DOHH2 (cell line): ENCODE data around the gene IFNL2.
"Not testable (repeated sequence)": the region's sequence is repeated elsewhere in the genome, so short reads cannot be mapped to it uniquely, and the experiment has no call there.

Source experiments
- H3F3A ChIP-seq: fragments of 200-600 bp; sonication (generic), shearing (Covaris generic); 2 replicates; pipeline ENCODE4 v1.6.0; 2016; ENCODE audit warnings: antibody characterized with exemption, mild to moderate bottlenecking; ENCODE audit not compliant: control insufficient read depth, insufficient read depth
- H3K27ac ChIP-seq: fragments of 200-600 bp; sonication (generic); 2 replicates; pipeline ENCODE4 v1.5.1; 2014; ENCODE audit warnings: low read depth, mild to moderate bottlenecking, low read length, moderate library complexity
- H3K27me3 ChIP-seq: fragments of 200-600 bp; sonication (generic); 2 replicates; pipeline ENCODE4 v1.6.1; 2014; ENCODE audit warnings: mild to moderate bottlenecking, low read length, mixed read lengths; ENCODE audit not compliant: control insufficient read depth
- H3K36me3 ChIP-seq: fragments of 200-600 bp; sonication (generic); 2 replicates; pipeline ENCODE4 v1.6.1; 2014; ENCODE audit warnings: mild to moderate bottlenecking, low read length, moderate library complexity, mixed read lengths; ENCODE audit not compliant: control insufficient read depth
- H3K4me1 ChIP-seq: fragments of 200-600 bp; sonication (generic); 2 replicates; pipeline ENCODE4 v1.6.1; 2014; ENCODE audit warnings: mild to moderate bottlenecking, low read length, mixed read lengths; ENCODE audit not compliant: control insufficient read depth
- H3K4me2 ChIP-seq: fragments of 200-600 bp; sonication (generic); 2 replicates; pipeline ENCODE4 v1.6.0; 2014; ENCODE audit warnings: mild to moderate bottlenecking, low read length, moderate library complexity
- H3K4me3 ChIP-seq: fragments of 200-600 bp; sonication (generic); 2 replicates; pipeline ENCODE4 v1.5.1; 2014; ENCODE audit warnings: mild to moderate bottlenecking, low read length, mixed read lengths
- H3K79me2 ChIP-seq: fragments of 200-600 bp; sonication (generic); 2 replicates; pipeline ENCODE4 v1.6.1; 2014; ENCODE audit warnings: mild to moderate bottlenecking, low read length, mixed read lengths; ENCODE audit not compliant: control insufficient read depth
- H3K9me2 ChIP-seq: fragments of 200-600 bp; sonication (generic); replicated peaks from 2 replicates; pipeline ENCODE4 v1.6.1; 2014; ENCODE audit warnings: mild to moderate bottlenecking, low read length, mixed read lengths; ENCODE audit not compliant: control insufficient read depth
- H3K9me3 ChIP-seq: fragments of 200-600 bp; sonication (generic); 2 replicates; pipeline ENCODE4 v1.6.1; 2014; ENCODE audit warnings: antibody characterized with exemption, low read length, mixed read lengths; ENCODE audit not compliant: control insufficient read depth, insufficient read depth
- H4K20me1 ChIP-seq: fragments of 200-600 bp; sonication (generic); 2 replicates; pipeline ENCODE4 v1.6.0; 2014; ENCODE audit warnings: low read depth, mild to moderate bottlenecking, antibody characterized with exemption, low read length, moderate library complexity; ENCODE audit not compliant: control insufficient read depth, insufficient read depth
- EZH2phosphoT487 ChIP-seq: fragments of 200-600 bp; sonication (generic); IDR thresholded peaks from 2 replicates; pipeline ENCODE4 v1.6.1; 2017; ENCODE audit warnings: borderline replicate concordance, mild to moderate bottlenecking, antibody characterized with exemption, low read length, moderate library complexity, mixed read lengths
- TF ChIP-seq, protein P1 (sequence below): fragments of 200-600 bp; sonication (generic); IDR thresholded peaks from one replicate; pipeline ENCODE4 v1.5.1; 2014; ENCODE audit warnings: antibody characterized with exemption, mild to moderate bottlenecking, low read depth, low read length; ENCODE audit not compliant: poor library complexity, severe bottlenecking

Gene IFNL2

DNA sequence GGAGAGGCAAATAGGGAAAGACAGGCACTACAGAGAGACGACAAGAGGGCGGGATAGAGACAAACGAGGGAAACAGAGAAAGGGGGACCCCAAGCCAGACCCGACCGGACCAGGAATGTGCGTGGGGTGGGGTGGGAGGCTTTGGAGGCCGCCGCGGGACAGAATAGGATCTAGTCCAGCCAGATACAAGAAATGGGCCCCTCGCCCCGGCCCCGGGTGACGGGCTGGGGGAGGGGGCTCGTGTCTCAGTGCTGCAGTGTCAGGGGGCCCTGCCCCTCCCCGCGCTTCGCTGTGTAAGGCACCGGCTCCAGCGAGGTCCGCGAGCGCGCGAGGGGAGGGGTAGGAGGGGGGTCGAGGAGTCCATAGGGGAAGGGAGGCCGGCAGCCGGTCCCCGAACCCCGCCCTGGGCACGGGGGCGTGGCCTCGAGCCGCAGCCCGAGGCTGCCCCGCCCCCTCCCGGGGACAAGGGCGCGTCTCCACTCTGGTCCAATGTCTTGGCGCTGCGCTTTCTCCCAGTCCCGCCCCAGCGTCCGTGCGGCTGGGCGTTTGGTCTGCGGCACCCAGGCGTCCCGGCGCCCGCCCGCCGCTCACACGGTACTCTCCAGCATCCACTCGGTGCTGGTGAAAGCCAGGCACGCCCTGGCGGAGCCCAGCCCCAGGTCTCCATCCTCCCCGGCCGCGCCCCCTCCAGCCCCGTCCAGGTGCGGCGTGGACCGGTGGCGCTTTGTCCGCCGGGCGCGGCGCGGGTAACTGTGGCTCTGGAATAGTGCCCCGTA lies 39.0 kb downstream of the IFNL2 start:
- no peaks in the 10 kb centered on the region for H3F3A ChIP-seq
- no peak overlapping the region for H3K27ac ChIP-seq
- H3K9me3 ChIP-seq = no peaks in the 10 kb centered on the region
- H3K36me3 ChIP-seq = no peaks in the 10 kb centered on the region
- no peaks in the 10 kb centered on the region for H3K4me1 ChIP-seq
- no peaks in the 10 kb centered on the region for H3K27me3 ChIP-seq
- no peaks in the 10 kb centered on the region for H3K79me2 ChIP-seq
- H4K20me1 ChIP-seq = no peaks in the 10 kb centered on the region
- TF ChIP-seq, protein P1, sequence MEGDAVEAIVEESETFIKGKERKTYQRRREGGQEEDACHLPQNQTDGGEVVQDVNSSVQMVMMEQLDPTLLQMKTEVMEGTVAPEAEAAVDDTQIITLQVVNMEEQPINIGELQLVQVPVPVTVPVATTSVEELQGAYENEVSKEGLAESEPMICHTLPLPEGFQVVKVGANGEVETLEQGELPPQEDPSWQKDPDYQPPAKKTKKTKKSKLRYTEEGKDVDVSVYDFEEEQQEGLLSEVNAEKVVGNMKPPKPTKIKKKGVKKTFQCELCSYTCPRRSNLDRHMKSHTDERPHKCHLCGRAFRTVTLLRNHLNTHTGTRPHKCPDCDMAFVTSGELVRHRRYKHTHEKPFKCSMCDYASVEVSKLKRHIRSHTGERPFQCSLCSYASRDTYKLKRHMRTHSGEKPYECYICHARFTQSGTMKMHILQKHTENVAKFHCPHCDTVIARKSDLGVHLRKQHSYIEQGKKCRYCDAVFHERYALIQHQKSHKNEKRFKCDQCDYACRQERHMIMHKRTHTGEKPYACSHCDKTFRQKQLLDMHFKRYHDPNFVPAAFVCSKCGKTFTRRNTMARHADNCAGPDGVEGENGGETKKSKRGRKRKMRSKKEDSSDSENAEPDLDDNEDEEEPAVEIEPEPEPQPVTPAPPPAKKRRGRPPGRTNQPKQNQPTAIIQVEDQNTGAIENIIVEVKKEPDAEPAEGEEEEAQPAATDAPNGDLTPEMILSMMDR = no peak
- no peak for TF ChIP-seq EZH2phosphoT487
- H3K4me2 ChIP-seq = no peak overlapping the region
- H3K9me2 ChIP-seq = no peaks in the 10 kb centered on the region
- no peak overlapping the region for H3K4me3 ChIP-seq

DNA sequence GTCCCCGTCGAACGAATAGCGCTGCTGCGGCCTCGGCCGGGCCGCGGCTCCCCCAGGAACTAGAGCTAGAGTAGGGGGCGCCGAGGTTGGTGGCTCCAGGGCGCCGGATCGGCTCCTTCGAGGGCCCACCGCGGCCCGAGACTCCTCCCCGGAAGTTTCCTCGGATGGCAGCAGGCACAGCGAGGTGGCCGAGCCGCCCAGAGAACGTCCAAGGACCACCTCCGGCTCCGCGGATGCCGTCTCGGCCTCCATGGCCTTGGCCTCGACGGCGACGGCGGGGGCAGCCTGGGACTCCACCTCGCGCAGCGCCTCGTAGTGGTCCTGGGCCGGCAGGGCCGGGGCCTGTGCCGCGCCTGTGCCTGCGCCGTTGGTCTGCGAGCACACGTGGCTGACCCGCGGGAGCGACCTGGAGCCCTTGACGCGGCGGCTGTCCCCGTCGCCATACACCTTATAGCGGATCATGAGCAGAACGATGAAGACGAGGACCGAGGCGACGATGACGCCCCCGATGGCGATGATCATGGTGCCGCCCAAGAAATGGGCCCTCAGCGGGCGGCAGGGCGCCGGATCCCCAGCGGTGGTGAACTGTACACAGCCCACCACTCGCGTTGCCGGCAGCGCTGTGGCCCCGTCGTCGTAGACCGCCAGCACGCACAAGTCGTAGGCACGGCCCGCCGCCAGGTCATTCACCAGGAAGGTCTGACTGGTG lies 39.8 kb downstream of the IFNL2 start:
- H4K20me1 ChIP-seq = no peaks in the 10 kb centered on the region
- no peaks in the 10 kb centered on the region for H3K27me3 ChIP-seq
- H3F3A ChIP-seq = no peaks in the 10 kb centered on the region
- H3K27ac ChIP-seq = no peak overlapping the region
- no peaks in the 10 kb centered on the region for H3K9me3 ChIP-seq
- no peak overlapping the region for H3K4me2 ChIP-seq
- no peaks in the 10 kb centered on the region for H3K4me1 ChIP-seq
- H3K4me3 ChIP-seq = no peak overlapping the region
- H3K9me2 ChIP-seq = no peaks in the 10 kb centered on the region
- no peaks in the 10 kb centered on the region for H3K36me3 ChIP-seq
- no peaks in the 10 kb centered on the region for H3K79me2 ChIP-seq
- no peak for TF ChIP-seq EZH2phosphoT487
- TF ChIP-seq, protein P1 = no peak

DNA sequence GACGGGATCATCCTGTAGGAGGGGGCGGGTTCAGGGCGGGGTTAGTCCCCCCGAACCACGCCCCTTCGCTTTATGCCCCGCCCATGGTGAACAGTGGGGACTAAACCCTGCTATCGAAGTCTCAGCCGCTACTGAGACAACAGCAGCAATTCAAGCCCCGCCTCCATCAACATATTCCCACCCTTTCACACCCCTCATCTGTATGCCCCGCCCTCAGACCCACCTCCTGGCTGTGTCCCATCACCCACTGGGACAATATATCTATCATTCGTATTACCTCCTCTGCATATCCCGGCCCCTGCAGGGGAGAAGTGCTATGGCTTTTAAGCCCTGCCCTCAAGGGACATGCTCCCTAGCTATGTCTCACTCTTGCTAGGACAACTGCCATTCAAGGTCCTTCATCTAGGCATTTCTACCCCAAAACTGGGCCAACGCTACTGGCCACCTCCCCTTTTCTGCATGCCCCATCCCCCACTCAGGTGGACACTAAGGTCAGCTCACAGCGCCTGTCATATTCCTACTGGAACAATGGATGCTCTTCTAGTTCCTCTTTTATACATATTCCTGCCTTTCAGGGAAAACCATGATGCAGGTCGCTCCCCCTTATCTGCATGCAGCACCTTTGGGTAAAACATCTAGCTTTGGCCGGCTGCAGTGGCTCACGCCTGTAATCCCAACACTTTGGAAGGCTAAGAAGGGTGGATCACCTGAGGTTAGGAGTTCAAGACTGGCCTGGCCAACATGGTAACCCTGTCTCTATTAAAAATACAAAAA lies 40.5 kb downstream of the IFNL2 start:
- H3K4me3 ChIP-seq = no peak overlapping the region
- no peaks in the 10 kb centered on the region for H3K9me3 ChIP-seq
- H3K4me2 ChIP-seq = no peak overlapping the region
- H3K4me1 ChIP-seq = no peaks in the 10 kb centered on the region
- H3K9me2 ChIP-seq = no peaks in the 10 kb centered on the region
- H3K36me3 ChIP-seq = no peaks in the 10 kb centered on the region
- no peaks in the 10 kb centered on the region for H3K27me3 ChIP-seq
- TF ChIP-seq, protein P1 = no peak
- H4K20me1 ChIP-seq = no peaks in the 10 kb centered on the region
- H3F3A ChIP-seq = no peaks in the 10 kb centered on the region
- no peaks in the 10 kb centered on the region for H3K79me2 ChIP-seq
- H3K27ac ChIP-seq = no peak overlapping the region

DNA sequence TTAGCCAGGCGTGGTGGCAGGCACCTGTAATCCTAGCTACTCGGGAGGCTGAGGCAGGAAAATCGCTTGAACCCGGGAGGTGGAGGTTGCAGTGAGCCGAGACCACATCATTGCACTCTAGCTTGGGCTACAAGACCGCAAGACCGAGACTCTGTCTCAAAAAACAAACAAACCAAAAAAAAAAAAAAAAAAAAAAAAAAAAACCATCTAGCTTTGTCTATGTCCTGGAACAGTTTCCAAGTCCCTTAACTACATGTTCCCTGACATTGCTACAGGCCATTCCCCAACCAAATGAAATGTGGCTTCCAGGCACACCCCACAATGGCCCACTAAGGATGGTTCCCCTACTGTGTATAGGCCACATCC lies 41.1 kb downstream of the IFNL2 start:
- not testable (repeated sequence) for H3F3A ChIP-seq, H3K27ac ChIP-seq, H3K27me3 ChIP-seq, H3K4me3 ChIP-seq, H3K79me2 ChIP-seq, H3K9me3 ChIP-seq, H3K4me1 ChIP-seq, H4K20me1 ChIP-seq, H3K9me2 ChIP-seq, H3K36me3 ChIP-seq, H3K4me2 ChIP-seq
